Measurements from ENCODE around the gene CFAP43.

- TF ChIP-seq CTCF (IDR thresholded peaks at IDR 0.05 in 2 of 3, conservative IDR thresholded peaks at IDR 0.05 in 1 of 3; ENCODE audit: control insufficient read depth in 2 of 3, extremely low read depth in 1 of 3, insufficient read depth in 1 of 3, low read depth in 3 of 3, low read length in 3 of 3) (no peak), SREBF2 (IDR thresholded peaks at IDR 0.05; ENCODE audit: low read length) (no peak), CHD2 (IDR thresholded peaks at IDR 0.05; ENCODE audit: borderline replicate concordance, low read depth, low read length) (no peak), STAT1 (conservative IDR thresholded peaks at IDR 0.05) (no peak), PBX3 (IDR thresholded peaks at IDR 0.05; ENCODE audit: insufficient replicate concordance, low read depth, low read length) (no peak), SP1 (IDR thresholded peaks at IDR 0.05; ENCODE audit: low read depth, low read length) (no peak), ELK1 (IDR thresholded peaks at IDR 0.05; ENCODE audit: low read depth, low read length) (no peak), CHD4 (IDR thresholded peaks at IDR 0.05) (no peak), HDAC2 (IDR thresholded peaks at IDR 0.05) (no peak), NFXL1 (IDR thresholded peaks at IDR 0.05; ENCODE audit: borderline replicate concordance) (no peak)
Observed at GRCh38 chr10:104245066-104245632, 13.0 kb upstream of the CFAP43 start.

Measured in GM12878 (cell line).